IPS DF 6.9 (cell line): ENCODE measurements around the gene PLEKHG7.
"Not testable (repeated sequence)": the region's sequence is repeated elsewhere in the genome, so short reads cannot be mapped to it uniquely, and the experiment has no call there.

Source experiments
- DNase-seq: peaks from one replicate; pipeline ENCODE4 v3.0.0-alpha.2; 2013; ENCODE audit warnings: low read depth, low spot score
- H3K27ac ChIP-seq: one replicate; pipeline ENCODE4 v1.5.1; 2013; ENCODE audit warnings: low read length, control low read depth
- H3K27me3 ChIP-seq: 2 replicates; pipeline ENCODE4 v1.6.1; 2013; ENCODE audit warnings: mild to moderate bottlenecking, low read length; ENCODE audit not compliant: control insufficient read depth, insufficient read depth
- H3K36me3 ChIP-seq: 2 replicates; pipeline ENCODE4 v1.6.1; 2013; ENCODE audit warnings: low read length; ENCODE audit not compliant: control insufficient read depth, insufficient read depth
- H3K4me1 ChIP-seq: 2 replicates; pipeline ENCODE4 v1.6.1; 2013; ENCODE audit warnings: low read length; ENCODE audit not compliant: control insufficient read depth, insufficient read depth
- H3K4me3 ChIP-seq: 2 replicates; pipeline ENCODE4 v1.5.1; 2013; ENCODE audit warnings: mild to moderate bottlenecking, low read length
- H3K9me3 ChIP-seq: 2 replicates; pipeline ENCODE4 v1.6.1; 2013; ENCODE audit warnings: low read length, inconsistent platforms; ENCODE audit not compliant: control insufficient read depth, insufficient read depth
- WGBS: extraction: QIAGEN DNeasy Blood & Tissue Kit; methylation state at CpG from one replicate; pipeline ENCODE4 v1.1.7; 2013; ENCODE audit warnings: mixed read lengths, missing lambda C conversion rate; ENCODE audit not compliant: insufficient read length, insufficient coverage; 5-methylcytosine and 5-hydroxymethylcytosine counted together

The PLEKHG7 gene

DNA sequence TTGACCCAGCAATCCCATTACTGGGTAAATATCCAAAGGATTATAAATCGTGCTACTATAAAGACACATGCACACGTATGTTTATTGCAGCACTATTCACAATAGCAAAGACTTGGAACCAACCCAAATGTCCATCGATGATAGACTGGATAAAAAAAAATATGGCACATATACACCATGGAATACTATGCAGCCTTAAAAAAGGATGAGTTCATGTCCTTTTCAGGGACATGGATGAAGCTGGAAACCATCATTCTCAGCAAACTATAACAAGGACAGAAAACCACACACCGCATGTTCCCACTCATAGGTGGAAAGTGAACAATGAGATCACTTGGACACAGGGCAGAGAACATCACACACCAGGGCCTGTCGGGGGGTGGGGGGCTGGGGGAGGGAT lies 91.6 kb downstream of the PLEKHG7 start:
- not testable (repeated sequence) for H3K36me3 ChIP-seq, H3K27ac ChIP-seq, H3K9me3 ChIP-seq, DNase-seq, H3K4me1 ChIP-seq, H3K27me3 ChIP-seq, H3K4me3 ChIP-seq
- no CpG with 5 or more reads among the region's 5 CpGs for WGBS

DNA sequence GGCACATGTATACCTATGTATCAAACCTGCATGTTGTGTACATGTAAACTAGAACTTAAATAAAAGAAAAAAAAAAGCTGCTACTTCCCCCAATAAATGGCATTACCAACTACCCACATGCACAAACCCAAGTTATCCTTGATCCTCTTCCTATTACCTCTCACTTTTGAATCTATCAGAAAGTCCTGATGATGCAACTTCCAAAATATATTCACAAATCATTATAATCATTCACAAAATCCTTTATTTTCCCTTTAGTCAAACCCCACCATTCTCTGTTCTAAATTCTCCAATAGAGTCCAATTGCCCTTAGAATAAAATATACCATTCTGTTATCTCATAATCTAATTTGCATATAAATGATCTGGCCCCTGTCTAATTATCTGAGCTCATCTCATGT lies 92.0 kb downstream of the PLEKHG7 start:
- no peaks in the 10 kb centered on the region for H3K4me1 ChIP-seq
- no peak overlapping the region for H3K27ac ChIP-seq
- no peak overlapping the region for H3K4me3 ChIP-seq
- H3K9me3 ChIP-seq, result no peaks in the 10 kb centered on the region
- H3K36me3 ChIP-seq, result no peaks in the 10 kb centered on the region
- no peak for DNase-seq
- H3K27me3 ChIP-seq, result no peaks in the 10 kb centered on the region

DNA sequence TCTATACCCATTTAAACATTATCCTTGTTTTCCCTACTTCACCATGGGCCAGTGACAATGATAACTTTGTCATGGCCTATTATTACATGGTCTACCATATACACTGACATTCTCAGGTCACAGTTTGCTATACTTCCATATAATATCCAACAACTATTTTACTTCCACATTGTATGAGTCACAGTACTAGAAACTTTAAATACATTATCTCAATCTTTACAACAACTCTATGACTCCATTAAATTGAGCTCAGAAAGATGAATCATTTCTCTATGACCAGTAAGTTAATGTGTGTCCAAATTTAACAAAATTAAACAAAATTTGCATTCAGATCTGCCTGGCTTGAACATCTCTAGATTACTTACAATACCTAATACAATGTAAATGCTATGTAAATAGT lies 93.9 kb downstream of the PLEKHG7 start:
- Histone ChIP-seq H3K27me3 (no peaks in the 10 kb centered on the region), H3K36me3 (no peaks in the 10 kb centered on the region), H3K4me1 (no peaks in the 10 kb centered on the region), H3K4me3 (no peak overlapping the region), H3K9me3 (no peaks in the 10 kb centered on the region), H3K27ac (no peak overlapping the region)
- no peak for DNase-seq

DNA sequence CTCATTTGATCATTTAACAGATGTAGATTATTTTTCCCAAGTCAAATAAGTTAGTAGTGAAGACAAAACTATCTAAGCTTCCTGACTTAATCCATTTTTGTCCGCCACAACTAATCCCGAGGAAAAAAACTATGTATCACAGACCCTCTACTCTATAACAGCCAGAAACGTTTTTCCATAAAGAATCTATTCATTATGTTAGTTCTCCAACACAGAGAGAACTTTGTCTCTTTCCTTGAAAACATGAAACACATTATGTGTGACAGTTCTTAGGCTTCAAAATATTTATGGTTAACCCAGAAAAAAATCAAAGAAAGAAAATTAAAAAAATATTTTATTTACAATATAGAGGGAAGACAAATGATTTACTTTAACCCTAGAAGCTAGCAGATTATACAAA lies 100.1 kb downstream of the PLEKHG7 start:
- no CpG with 5 or more reads among the region's 3 CpGs for WGBS
- Histone ChIP-seq H3K27ac (no peak overlapping the region), H3K36me3 (no peaks in the 10 kb centered on the region)

DNA sequence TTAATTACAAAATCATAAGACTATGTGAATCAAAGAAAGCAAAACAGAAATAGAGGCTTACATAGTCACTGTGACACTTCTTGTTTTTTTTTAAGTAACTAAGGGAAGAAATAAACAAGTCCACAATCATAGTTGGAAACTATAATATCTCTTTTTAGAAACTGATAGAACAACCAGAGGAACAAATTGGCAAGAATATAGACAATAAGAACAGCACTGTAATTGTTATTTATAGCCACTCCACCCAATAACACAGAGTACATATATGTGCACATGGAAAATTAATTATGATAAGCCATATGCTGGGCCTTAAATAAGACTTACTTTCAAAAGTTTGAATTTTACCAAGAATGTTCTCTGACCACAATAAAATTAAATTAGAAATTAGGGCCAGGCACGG lies 101.1 kb downstream of the PLEKHG7 start:
- no peak for DNase-seq
- no CpG with 5 or more reads among the region's 1 CpG for WGBS
- no peaks in the 10 kb centered on the region for H3K36me3 ChIP-seq
- no peak overlapping the region for H3K27ac ChIP-seq
- H3K9me3 ChIP-seq, result no peaks in the 10 kb centered on the region
- no peaks in the 10 kb centered on the region for H3K4me1 ChIP-seq
- no peaks in the 10 kb centered on the region for H3K27me3 ChIP-seq
- H3K4me3 ChIP-seq, result no peak overlapping the region

More for the DNA sequence above, 100.1 kb downstream of the PLEKHG7 start:
- Histone ChIP-seq H3K4me1 (no peaks in the 10 kb centered on the region), H3K27me3 (no peaks in the 10 kb centered on the region), H3K4me3 (no peak overlapping the region), H3K9me3 (no peaks in the 10 kb centered on the region)
- no peak for DNase-seq

DNA sequence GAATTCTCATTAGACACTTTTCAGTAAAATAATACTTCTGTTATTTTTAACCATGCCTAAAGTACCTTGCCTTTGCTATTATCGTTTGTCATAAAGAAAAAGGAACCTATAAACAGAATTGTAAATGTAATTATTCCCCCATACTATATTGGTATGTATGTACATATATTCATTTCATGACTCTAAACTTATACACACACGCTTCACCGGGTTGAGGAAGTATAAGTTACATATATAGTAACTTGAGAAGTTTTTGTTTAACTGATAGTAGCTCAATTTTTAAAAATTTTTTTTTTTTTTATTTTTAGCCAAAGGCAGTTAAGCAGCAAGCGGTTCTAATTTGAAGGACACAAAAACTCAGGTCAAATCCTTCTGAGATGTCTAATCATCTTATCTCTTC lies 107.6 kb downstream of the PLEKHG7 start:
- H3K27ac ChIP-seq, result no peak overlapping the region
- no peaks in the 10 kb centered on the region for H3K27me3 ChIP-seq
- H3K4me3 ChIP-seq, result no peak overlapping the region
- no peaks in the 10 kb centered on the region for H3K4me1 ChIP-seq
- no peak for DNase-seq
- no peaks in the 10 kb centered on the region for H3K36me3 ChIP-seq
- H3K9me3 ChIP-seq, result no peaks in the 10 kb centered on the region
- no CpG with 5 or more reads among the region's 4 CpGs for WGBS

DNA sequence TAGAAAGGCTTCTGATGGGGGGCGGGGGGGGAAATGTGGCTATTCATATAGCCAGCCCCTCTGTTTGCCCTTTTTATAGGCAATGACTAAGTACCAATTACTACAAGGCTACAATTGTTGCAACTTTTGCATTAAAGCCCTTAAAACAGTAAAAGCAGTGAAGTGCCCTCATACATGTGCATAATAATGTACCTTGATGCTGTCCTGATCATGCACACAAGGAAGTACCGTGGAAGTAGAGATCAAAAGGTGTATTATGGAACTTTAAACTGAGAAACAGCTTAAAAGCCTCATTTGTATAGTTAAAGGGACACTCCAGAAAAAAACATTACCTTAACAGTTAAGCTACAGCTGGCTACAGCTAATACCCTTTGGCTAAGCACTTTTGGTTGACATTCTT lies 111.8 kb downstream of the PLEKHG7 start:
- H3K4me3 ChIP-seq, result no peak overlapping the region
- WGBS, result no CpG with 5 or more reads among the region's 2 CpGs
- no peaks in the 10 kb centered on the region for H3K36me3 ChIP-seq
- no peaks in the 10 kb centered on the region for H3K9me3 ChIP-seq
- H3K27me3 ChIP-seq, result no peaks in the 10 kb centered on the region
- H3K4me1 ChIP-seq, result no peaks in the 10 kb centered on the region
- no peak for DNase-seq
- H3K27ac ChIP-seq, result no peak overlapping the region

DNA sequence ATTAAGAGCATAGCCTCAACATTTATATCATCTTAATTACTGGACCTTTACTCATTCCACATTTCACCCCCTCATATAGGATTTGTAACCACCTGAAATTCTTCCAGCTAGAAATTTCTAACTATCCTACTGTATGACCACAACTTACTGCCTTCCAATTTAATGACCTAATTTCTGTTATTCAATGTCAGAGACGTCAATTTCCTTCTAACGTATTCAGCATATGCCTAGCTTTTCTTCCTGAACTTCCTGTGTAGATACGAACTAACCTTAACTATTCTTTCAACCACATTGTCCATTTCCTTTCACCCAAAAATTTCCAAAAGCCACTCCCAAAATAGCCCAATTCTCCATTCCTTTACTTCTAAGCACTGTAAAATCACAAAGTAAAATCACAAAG lies 118.4 kb downstream of the PLEKHG7 start:
- Histone ChIP-seq H3K9me3 (no peaks in the 10 kb centered on the region), H3K27me3 (no peaks in the 10 kb centered on the region), H3K36me3 (no peaks in the 10 kb centered on the region), H3K4me1 (no peaks in the 10 kb centered on the region), H3K27ac (no peak overlapping the region), H3K4me3 (no peak overlapping the region)
- WGBS, result 100% methylated on average over 1 of the region's 3 CpGs
- no peak for DNase-seq
